SK-N-SH (cell line): ENCODE data around the gene TCOF1. TPM values are rescaled to one million over a fixed set of nuclear protein-coding genes. Genes with fewer than 3 reads are reported as not detected.

ENCODE experiments used
- CTCF ChIA-PET: fragments of 300-600, 350-600 bp; formaldehyde crosslinking; extraction: SDS; loops from one replicate; lab custom pipeline; 2021; lab: Yijun Ruan, JAX
- POLR2A ChIA-PET: fragments of 350-600 bp; sonication (Branson Sonifier 250); formaldehyde crosslinking; extraction: SDS; loops from one replicate; lab custom pipeline; 2020; ENCODE audit warnings: antibody characterized with exemption, inconsistent platforms; lab: Yijun Ruan, JAX
- DNase-seq: peaks from one replicate; pipeline ENCODE4 v3.0.0; 2012
- H2AFZ ChIP-seq: fragments of 200-600 bp; sonication (generic); 2 replicates; pipeline ENCODE4 v1.8.1; 2016; ENCODE audit warnings: antibody characterized with exemption, mild to moderate bottlenecking, low read depth
- H3F3A ChIP-seq: fragments of 200-600 bp; sonication (generic); replicated peaks from 2 replicates; pipeline ENCODE3; 2016; ENCODE audit warnings: antibody characterized with exemption, mild to moderate bottlenecking; ENCODE audit not compliant: insufficient read depth
- H3K27ac ChIP-seq, 2 experiments: fragments of 200-500 bp in 1 of 2; fragments of 200-600 bp in 1 of 2; sonication (Bioruptor generic) in 1 of 2; sonication (generic), shearing (Covaris generic) in 1 of 2; 2 replicates each; pipeline versions ENCODE4 v1.5.1 to v1.6.1; 2014 to 2016; ENCODE audit warnings: low read depth in 2 of 2, inconsistent platforms in 1 of 2, low read length in 1 of 2, mild to moderate bottlenecking in 1 of 2, mixed read lengths in 1 of 2
- H3K27me3 ChIP-seq: fragments of 200-600 bp; sonication (generic), shearing (Covaris generic); 2 replicates; pipeline ENCODE4 v1.6.1; 2016; ENCODE audit warnings: mixed run types; ENCODE audit not compliant: insufficient read depth
- H3K36me3 ChIP-seq, 2 experiments: fragments of 200-500 bp in 1 of 2; fragments of 200-600 bp in 1 of 2; sonication (Bioruptor generic) in 1 of 2; sonication (generic) in 1 of 2; replicated peaks in 1 of 2; 2 replicates each; pipeline versions ENCODE3 to v1.5.1; 2014 to 2016; ENCODE audit warnings: low read length in 1 of 2, mild to moderate bottlenecking in 1 of 2; ENCODE audit not compliant: insufficient read depth in 2 of 2, control insufficient read depth in 1 of 2
- H3K4me1 ChIP-seq, 2 experiments: fragments of 200-500 bp in 1 of 2; fragments of 200-600 bp in 1 of 2; sonication (Bioruptor generic) in 1 of 2; sonication (generic), shearing (Covaris generic) in 1 of 2; 2 replicates each; pipeline versions ENCODE4 v1.5.1 to v1.6.1; 2014 to 2016; ENCODE audit warnings: low read depth in 1 of 2, low read length in 1 of 2, mixed run types in 1 of 2; ENCODE audit not compliant: insufficient read depth in 2 of 2, control insufficient read depth in 1 of 2
- H3K4me2 ChIP-seq: fragments of 200-600 bp; sonication (generic), shearing (Covaris generic); 2 replicates; pipeline ENCODE4 v1.6.1; 2017; ENCODE audit warnings: mixed run types
- H3K4me3 ChIP-seq, 2 experiments: fragments of 200-500 bp in 1 of 2; fragments of 200-600 bp in 1 of 2; sonication (Bioruptor generic) in 1 of 2; sonication (generic), shearing (Covaris generic) in 1 of 2; 2 replicates each; pipeline versions ENCODE4 v1.5.1 to v1.8.1; 2014 to 2016; ENCODE audit warnings: low read depth in 2 of 2, inconsistent platforms in 1 of 2, low read length in 1 of 2, mild to moderate bottlenecking in 1 of 2, mixed read lengths in 1 of 2, moderate library complexity in 1 of 2
- H3K79me2 ChIP-seq: fragments of 200-600 bp; sonication (generic); 2 replicates; pipeline ENCODE4 v1.8.1; 2017; ENCODE audit warnings: mild to moderate bottlenecking; ENCODE audit not compliant: insufficient read depth
- H3K9ac ChIP-seq: fragments of 200-600 bp; sonication (generic); 2 replicates; pipeline ENCODE4 v1.6.1; 2017; ENCODE audit warnings: mixed run types
- H3K9me2 ChIP-seq: fragments of 200-600 bp; sonication (generic); 2 replicates; pipeline ENCODE4 v1.6.1; 2017; ENCODE audit warnings: mixed run types
- H3K9me3 ChIP-seq: fragments of 200-600 bp; sonication (generic); 2 replicates; pipeline ENCODE4 v1.6.1; 2017; ENCODE audit warnings: mixed run types, mild to moderate bottlenecking, moderate library complexity
- H4K20me1 ChIP-seq: fragments of 200-600 bp; sonication (generic); 2 replicates; pipeline ENCODE4 v1.6.1; 2017; ENCODE audit warnings: mild to moderate bottlenecking, mixed run types; ENCODE audit not compliant: insufficient read depth
- EP300 ChIP-seq, 2 experiments: IDR thresholded peaks; 2 replicates each; pipeline versions ENCODE4 v1.4.0 to v1.6.1; 2012; ENCODE audit warnings: borderline replicate concordance in 1 of 2, low read depth in 1 of 2, low read length in 1 of 2
- EZH2phosphoT487 ChIP-seq: fragments of 200-600 bp; sonication (generic); IDR thresholded peaks from 2 replicates; pipeline ENCODE4 v1.6.1; 2017; ENCODE audit warnings: low read depth, mixed run types, mild to moderate bottlenecking, antibody characterized with exemption, moderate library complexity, borderline replicate concordance
- FOSL2 ChIP-seq: IDR thresholded peaks from 2 replicates; pipeline ENCODE4 v1.4.0; 2012; ENCODE audit warnings: low read depth, mild to moderate bottlenecking, moderate library complexity, borderline replicate concordance
- FOXJ3 ChIP-seq: sonication (generic); formaldehyde crosslinking; IDR thresholded peaks from 2 replicates; pipeline ENCODE4 v1.5.1; 2020; ENCODE audit warnings: mild to moderate bottlenecking, missing genetic modification reagents
- GABPA ChIP-seq: IDR thresholded peaks from 2 replicates; pipeline ENCODE4 v1.4.0; 2012; ENCODE audit warnings: low read depth, mild to moderate bottlenecking
- GATA2 ChIP-seq: sonication (generic); formaldehyde crosslinking; IDR thresholded peaks from 2 replicates; pipeline ENCODE4 v1.5.0; 2020; ENCODE audit warnings: mild to moderate bottlenecking, missing genetic modification reagents
- MEF2A ChIP-seq: IDR thresholded peaks from 2 replicates; pipeline ENCODE4 v1.4.0; 2012; ENCODE audit warnings: low read depth, borderline replicate concordance
- NFIC ChIP-seq: IDR thresholded peaks from 2 replicates; pipeline ENCODE4 v1.4.0; 2012; ENCODE audit warnings: borderline replicate concordance
- NRF1 ChIP-seq: IDR thresholded peaks from 2 replicates; pipeline ENCODE4 v1.6.1; 2012; ENCODE audit warnings: low read depth, mild to moderate bottlenecking, low read length
- PBX3 ChIP-seq: IDR thresholded peaks from 2 replicates; pipeline ENCODE4; 2012
- POLR2AphosphoS5 ChIP-seq: IDR thresholded peaks from 2 replicates; pipeline ENCODE4 v1.6.1; 2012; ENCODE audit warnings: low read depth, low read length
- RCOR1 ChIP-seq: fragments of 150-350 bp; IDR thresholded peaks from 2 replicates; pipeline ENCODE4 v1.6.1; 2017; ENCODE audit warnings: antibody characterized with exemption, low read length
- SMC3 ChIP-seq: IDR thresholded peaks from 2 replicates; pipeline ENCODE4 v1.6.1; 2012; ENCODE audit warnings: low read depth, low read length, improper control_type of control experiment
- YY1 ChIP-seq: IDR thresholded peaks from 2 replicates; pipeline ENCODE4 v1.4.0; 2012; ENCODE audit warnings: low read depth, mild to moderate bottlenecking
- WGBS: methylation state at CpG from one replicate; pipeline ENCODE4 v1.1.6; 2017; ENCODE audit warnings: low lambda C conversion rate; 5-methylcytosine and 5-hydroxymethylcytosine counted together
- polyA plus RNA-seq, 3 experiments: library from polyadenylated mRNA; depleted of rRNA; stranded (reverse); fragments of >200 nt; gene quantifications; 2 replicates each; pipeline ENCODE4 v1.2.3, GENCODE V29; 2012
- TF ChIP-seq, protein P1 (sequence below): fragments of 150-350 bp; IDR thresholded peaks from 2 replicates; pipeline ENCODE4 v1.6.1; 2016; ENCODE audit warnings: mild to moderate bottlenecking, low read depth, low read length
- TF ChIP-seq, protein P2 (sequence below): IDR thresholded peaks from 2 replicates; pipeline ENCODE4 v1.4.0; 2012; ENCODE audit warnings: low read depth
- TF ChIP-seq, protein P3 (sequence below): IDR thresholded peaks from 2 replicates; pipeline ENCODE4 v1.6.1; 2012; ENCODE audit warnings: mild to moderate bottlenecking, low read depth, low read length, moderate library complexity
- TF ChIP-seq, protein P4 (sequence below): IDR thresholded peaks from 2 replicates; pipeline ENCODE4 v1.4.0; 2012; ENCODE audit warnings: low read depth, borderline replicate concordance

Gene TCOF1
- polyA plus RNA-seq, 1 of the 3 experiments (the other 2 are of a cell fraction) = 33.0 TPM

DNA sequence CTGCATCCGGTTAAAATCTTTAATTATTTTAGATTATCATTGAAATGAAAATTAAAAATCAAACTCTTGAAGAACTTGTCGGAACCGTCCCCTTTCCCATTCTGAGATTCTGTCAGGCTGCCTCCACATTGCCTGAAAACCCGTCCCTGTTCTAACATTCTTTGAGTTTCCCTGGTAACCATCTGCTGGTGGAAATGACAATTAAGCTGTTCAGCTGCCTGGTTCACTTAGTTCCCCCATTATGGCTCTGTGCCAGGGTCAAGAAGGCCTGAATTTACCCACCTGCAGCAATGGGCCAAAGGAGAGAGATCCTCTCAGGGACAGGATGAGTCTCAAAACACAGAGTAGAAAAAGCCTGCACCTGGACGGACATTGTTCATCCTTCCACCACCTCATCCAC is 11.8 kb upstream of the TCOF1 start:
- ChIA-PET CTCF (interaction anchor here (0.9 to 1.3 kb wide), 2 partner anchors 76 to 79 kb away, joined by 3 to 4 read pairs; no protein-coding TSS in a partner anchor), POLR2A (no interaction called here)
- Histone ChIP-seq H3K79me2 (no peaks in the 10 kb centered on the region), H3K36me3 (no peaks in the 10 kb centered on the region), H3K27ac (no peak overlapping the region), H3K9me2 (no peaks in the 10 kb centered on the region), H3K4me3 (no peak overlapping the region), H3K9ac (no peak overlapping the region), H4K20me1 (no peaks in the 10 kb centered on the region), H3K4me2 (no peak overlapping the region), H3F3A (peaks cover 4% of the 10 kb centered on the region), H3K9me3 (no peaks in the 10 kb centered on the region), H3K27me3 (no peaks in the 10 kb centered on the region), H3K4me1 (peaks cover 0 to 7% of the 10 kb centered on the region in 2 experiments; a peak in 2 of 4 replicates), H2AFZ (no peak overlapping the region)
- TF ChIP-seq NFIC (peak; percentile 25; the same call in 1 of the 2 replicates), GATA2 (CRISPR knock-in tag) (no peak), FOXJ3 (CRISPR knock-in tag) (no peak), POLR2AphosphoS5 (no peak)
- 78% methylated on average over 5 of the region's 5 CpGs for WGBS
- peak; percentile 56 for DNase-seq

DNA sequence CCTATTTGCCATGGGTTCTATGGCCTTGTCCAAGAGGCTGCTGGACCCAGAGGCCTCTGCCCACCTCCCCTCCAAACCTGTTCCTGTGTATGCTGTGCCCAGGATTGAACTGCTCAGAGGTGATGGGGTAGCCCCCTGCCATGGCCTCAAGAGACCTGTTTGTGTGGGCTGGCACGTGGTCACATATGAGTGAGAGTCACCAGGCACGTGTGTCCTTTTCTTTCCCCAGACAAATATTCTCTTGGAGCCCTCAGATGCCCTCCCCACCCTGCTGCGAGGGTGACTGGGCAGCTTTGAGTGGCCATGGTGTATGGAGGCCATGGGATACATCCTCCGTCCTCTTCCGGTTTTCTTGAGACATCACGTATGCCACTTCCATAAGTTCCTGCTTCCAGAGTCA is 10.9 kb upstream of the TCOF1 start:
- DNase-seq = no peak
- Histone ChIP-seq H3K4me3 (no peak overlapping the region), H3K9me2 (no peaks in the 10 kb centered on the region), H3K9ac (no peak overlapping the region), H3K79me2 (no peaks in the 10 kb centered on the region), H3K36me3 (no peaks in the 10 kb centered on the region), H3K27ac (no peak overlapping the region), H3K4me1 (peaks cover 0 to 11% of the 10 kb centered on the region in 2 experiments; a peak in 2 of 4 replicates), H3F3A (peaks cover 4% of the 10 kb centered on the region), H3K4me2 (no peak overlapping the region), H2AFZ (no peak overlapping the region), H3K9me3 (no peaks in the 10 kb centered on the region), H4K20me1 (no peaks in the 10 kb centered on the region), H3K27me3 (no peaks in the 10 kb centered on the region)
- POLR2A ChIA-PET = no interaction called here
- CTCF ChIA-PET = interaction anchor here (7.1 kb wide), 1 partner anchor 74 kb away, joined by 109 read pairs; no protein-coding TSS in a partner anchor
- WGBS = 95% methylated on average over 6 of the region's 6 CpGs
- TF ChIP-seq RCOR1 = no peak
- TF ChIP-seq, protein P1, sequence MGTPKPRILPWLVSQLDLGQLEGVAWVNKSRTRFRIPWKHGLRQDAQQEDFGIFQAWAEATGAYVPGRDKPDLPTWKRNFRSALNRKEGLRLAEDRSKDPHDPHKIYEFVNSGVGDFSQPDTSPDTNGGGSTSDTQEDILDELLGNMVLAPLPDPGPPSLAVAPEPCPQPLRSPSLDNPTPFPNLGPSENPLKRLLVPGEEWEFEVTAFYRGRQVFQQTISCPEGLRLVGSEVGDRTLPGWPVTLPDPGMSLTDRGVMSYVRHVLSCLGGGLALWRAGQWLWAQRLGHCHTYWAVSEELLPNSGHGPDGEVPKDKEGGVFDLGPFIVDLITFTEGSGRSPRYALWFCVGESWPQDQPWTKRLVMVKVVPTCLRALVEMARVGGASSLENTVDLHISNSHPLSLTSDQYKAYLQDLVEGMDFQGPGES = no peak
- no peak for TF ChIP-seq NFIC
- no peak for TF ChIP-seq PBX3
- no peak for TF ChIP-seq GATA2 (CRISPR knock-in tag)
- no peak for TF ChIP-seq GABPA
- no peak for TF ChIP-seq SMC3
- TF ChIP-seq NRF1 = no peak
- TF ChIP-seq, protein P2, sequence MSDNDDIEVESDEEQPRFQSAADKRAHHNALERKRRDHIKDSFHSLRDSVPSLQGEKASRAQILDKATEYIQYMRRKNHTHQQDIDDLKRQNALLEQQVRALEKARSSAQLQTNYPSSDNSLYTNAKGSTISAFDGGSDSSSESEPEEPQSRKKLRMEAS = no peak
- no peak for TF ChIP-seq EZH2phosphoT487
- no peak for TF ChIP-seq FOSL2
- TF ChIP-seq, protein P3, sequence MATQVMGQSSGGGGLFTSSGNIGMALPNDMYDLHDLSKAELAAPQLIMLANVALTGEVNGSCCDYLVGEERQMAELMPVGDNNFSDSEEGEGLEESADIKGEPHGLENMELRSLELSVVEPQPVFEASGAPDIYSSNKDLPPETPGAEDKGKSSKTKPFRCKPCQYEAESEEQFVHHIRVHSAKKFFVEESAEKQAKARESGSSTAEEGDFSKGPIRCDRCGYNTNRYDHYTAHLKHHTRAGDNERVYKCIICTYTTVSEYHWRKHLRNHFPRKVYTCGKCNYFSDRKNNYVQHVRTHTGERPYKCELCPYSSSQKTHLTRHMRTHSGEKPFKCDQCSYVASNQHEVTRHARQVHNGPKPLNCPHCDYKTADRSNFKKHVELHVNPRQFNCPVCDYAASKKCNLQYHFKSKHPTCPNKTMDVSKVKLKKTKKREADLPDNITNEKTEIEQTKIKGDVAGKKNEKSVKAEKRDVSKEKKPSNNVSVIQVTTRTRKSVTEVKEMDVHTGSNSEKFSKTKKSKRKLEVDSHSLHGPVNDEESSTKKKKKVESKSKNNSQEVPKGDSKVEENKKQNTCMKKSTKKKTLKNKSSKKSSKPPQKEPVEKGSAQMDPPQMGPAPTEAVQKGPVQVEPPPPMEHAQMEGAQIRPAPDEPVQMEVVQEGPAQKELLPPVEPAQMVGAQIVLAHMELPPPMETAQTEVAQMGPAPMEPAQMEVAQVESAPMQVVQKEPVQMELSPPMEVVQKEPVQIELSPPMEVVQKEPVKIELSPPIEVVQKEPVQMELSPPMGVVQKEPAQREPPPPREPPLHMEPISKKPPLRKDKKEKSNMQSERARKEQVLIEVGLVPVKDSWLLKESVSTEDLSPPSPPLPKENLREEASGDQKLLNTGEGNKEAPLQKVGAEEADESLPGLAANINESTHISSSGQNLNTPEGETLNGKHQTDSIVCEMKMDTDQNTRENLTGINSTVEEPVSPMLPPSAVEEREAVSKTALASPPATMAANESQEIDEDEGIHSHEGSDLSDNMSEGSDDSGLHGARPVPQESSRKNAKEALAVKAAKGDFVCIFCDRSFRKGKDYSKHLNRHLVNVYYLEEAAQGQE = no peak
- no peak for TF ChIP-seq MEF2A
- TF ChIP-seq YY1 = no peak
- TF ChIP-seq EP300 (IDR thresholded peaks at IDR 0.05; ENCODE audit: borderline replicate concordance in 1 of 2, low read depth in 1 of 2, low read length in 1 of 2) = no peak
- no peak for TF ChIP-seq FOXJ3 (CRISPR knock-in tag)
- TF ChIP-seq, protein P4, sequence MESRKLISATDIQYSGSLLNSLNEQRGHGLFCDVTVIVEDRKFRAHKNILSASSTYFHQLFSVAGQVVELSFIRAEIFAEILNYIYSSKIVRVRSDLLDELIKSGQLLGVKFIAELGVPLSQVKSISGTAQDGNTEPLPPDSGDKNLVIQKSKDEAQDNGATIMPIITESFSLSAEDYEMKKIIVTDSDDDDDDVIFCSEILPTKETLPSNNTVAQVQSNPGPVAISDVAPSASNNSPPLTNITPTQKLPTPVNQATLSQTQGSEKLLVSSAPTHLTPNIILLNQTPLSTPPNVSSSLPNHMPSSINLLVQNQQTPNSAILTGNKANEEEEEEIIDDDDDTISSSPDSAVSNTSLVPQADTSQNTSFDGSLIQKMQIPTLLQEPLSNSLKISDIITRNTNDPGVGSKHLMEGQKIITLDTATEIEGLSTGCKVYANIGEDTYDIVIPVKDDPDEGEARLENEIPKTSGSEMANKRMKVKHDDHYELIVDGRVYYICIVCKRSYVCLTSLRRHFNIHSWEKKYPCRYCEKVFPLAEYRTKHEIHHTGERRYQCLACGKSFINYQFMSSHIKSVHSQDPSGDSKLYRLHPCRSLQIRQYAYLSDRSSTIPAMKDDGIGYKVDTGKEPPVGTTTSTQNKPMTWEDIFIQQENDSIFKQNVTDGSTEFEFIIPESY = no peak
